Measurements from ENCODE around the gene SPINDOC. TPM values are rescaled to one million over a fixed set of nuclear protein-coding genes. Genes with fewer than 3 reads are reported as not detected.

The SPINDOC gene
- total RNA-seq, 1 experiment from 2014 or later = 71.2 TPM

DNA sequence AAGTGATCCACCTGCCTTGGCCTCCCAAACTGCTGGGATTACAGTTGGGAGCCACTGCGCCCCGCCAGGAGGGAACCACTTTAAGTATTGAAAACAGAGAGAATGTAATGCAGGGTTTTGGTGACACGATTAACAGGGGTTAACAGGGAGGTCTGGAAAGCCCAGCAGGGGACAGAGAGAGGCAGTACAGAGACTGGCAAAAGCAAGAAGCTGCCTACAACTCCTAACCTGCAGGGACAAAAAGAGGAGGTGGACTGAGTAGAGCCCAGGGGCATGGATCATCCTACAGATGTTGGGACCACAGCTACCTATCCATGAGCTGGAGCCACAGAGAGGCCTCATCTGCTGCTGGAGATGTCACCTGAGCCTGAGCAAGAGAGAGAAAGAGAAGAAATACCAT, 1.7 kb upstream of the SPINDOC start:
- Histone ChIP-seq H3K9me3 (no peaks in the 10 kb centered on the region), H3K27me3 (replicated peaks; ENCODE audit: control insufficient read depth, insufficient read depth, low read length) (no peaks in the 10 kb centered on the region), H3K4me1 (peaks cover 7% of the 10 kb centered on the region; the same call in 1 of the 2 replicates), H3K4me3 (ENCODE audit: low read depth, low read length) (no peak overlapping the region), H3K36me3 (ENCODE audit: control insufficient read depth, insufficient read depth, low read length) (no peaks in the 10 kb centered on the region; the same call in 1 of the 2 replicates)
- no peak for DNase-seq
- ChIA-PET CTCF (no interaction called here), POLR2A (interaction anchor here (0.6 kb wide), 1 partner anchor 15 kb away, joined by 3 read pairs; no protein-coding TSS in a partner anchor)
- peaks cover 30% of the 10 kb centered on the region for H3K4me1 Mint-ChIP-seq (ENCODE audit: low read depth, unreplicated experiment)
- no TSS peak for BruUV-seq (replicated peaks)
- TF ChIP-seq, protein P1, sequence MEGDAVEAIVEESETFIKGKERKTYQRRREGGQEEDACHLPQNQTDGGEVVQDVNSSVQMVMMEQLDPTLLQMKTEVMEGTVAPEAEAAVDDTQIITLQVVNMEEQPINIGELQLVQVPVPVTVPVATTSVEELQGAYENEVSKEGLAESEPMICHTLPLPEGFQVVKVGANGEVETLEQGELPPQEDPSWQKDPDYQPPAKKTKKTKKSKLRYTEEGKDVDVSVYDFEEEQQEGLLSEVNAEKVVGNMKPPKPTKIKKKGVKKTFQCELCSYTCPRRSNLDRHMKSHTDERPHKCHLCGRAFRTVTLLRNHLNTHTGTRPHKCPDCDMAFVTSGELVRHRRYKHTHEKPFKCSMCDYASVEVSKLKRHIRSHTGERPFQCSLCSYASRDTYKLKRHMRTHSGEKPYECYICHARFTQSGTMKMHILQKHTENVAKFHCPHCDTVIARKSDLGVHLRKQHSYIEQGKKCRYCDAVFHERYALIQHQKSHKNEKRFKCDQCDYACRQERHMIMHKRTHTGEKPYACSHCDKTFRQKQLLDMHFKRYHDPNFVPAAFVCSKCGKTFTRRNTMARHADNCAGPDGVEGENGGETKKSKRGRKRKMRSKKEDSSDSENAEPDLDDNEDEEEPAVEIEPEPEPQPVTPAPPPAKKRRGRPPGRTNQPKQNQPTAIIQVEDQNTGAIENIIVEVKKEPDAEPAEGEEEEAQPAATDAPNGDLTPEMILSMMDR (IDR thresholded peaks at IDR 0.05; ENCODE audit: insufficient read depth in 1 of 2, low read depth in 1 of 2, low read length in 1 of 2, severe bottlenecking in 1 of 2, unreplicated experiment in 1 of 2) = no peak
- H3K27ac Mint-ChIP-seq (ENCODE audit: unreplicated experiment) = no peak overlapping the region
- peaks cover 19% of the 10 kb centered on the region for H3K36me3 Mint-ChIP-seq (ENCODE audit: insufficient read depth, unreplicated experiment)
- H3K27me3 Mint-ChIP-seq (ENCODE audit: insufficient read depth, unreplicated experiment) = no peaks in the 10 kb centered on the region
- intact Hi-C loops (cut with micrococcal nuclease; ENCODE audit: unreplicated experiment) = no loop called here
- peak overlapping the region; percentile 72 for H3K4me3 Mint-ChIP-seq (ENCODE audit: unreplicated experiment)
- H3K9me3 Mint-ChIP-seq (ENCODE audit: unreplicated experiment) = no peaks in the 10 kb centered on the region

DNA sequence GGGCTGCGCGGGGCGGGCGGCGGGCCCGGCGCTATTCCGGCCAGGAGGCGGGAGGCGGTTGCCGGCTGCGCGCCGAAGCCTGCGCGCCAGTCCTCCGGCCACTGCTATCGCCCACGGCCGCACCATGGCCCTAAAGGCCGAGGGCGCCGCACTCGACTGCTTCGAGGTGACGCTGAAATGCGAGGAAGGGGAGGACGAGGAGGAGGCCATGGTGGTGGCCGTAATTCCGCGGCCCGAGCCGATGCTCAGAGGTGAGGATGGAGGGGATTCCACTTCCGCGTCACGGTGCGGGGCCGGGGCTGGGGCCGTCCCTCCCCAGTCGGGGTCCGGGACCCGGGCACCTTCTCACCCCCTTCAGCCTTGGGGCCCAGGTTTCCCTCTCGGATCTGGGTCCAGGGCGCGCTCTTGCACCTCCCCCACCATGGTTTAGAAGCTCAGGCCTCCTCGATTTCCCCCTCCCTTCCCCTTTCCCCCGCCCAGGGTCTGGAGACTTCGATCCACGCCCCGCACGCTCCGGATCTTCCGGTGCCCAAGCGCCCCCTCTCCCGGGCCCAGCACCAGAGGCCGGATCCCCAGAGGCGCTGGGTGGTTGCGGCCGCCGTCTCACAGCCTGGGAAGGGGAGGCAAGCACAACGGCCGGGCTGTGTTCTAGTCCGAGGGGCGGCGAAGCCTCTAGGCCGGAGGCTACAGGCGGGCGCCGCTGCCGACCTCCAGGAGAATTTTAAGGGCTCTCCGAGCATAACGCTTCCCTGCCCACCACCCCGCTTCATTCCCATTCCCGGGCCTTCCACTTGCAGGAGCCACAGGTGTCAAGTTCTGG, 517 bp downstream of the SPINDOC start:
- Histone ChIP-seq H3K4me3 (ENCODE audit: low read depth, low read length) (peak overlapping the region; percentile 89), H3K4me1 (peaks cover 7% of the 10 kb centered on the region; the same call in 1 of the 2 replicates), H3K9me3 (no peaks in the 10 kb centered on the region), H3K36me3 (ENCODE audit: control insufficient read depth, insufficient read depth, low read length) (peaks cover 1% of the 10 kb centered on the region; the same call in 1 of the 2 replicates), H3K27me3 (replicated peaks; ENCODE audit: control insufficient read depth, insufficient read depth, low read length) (no peaks in the 10 kb centered on the region)
- Mint-ChIP-seq H3K27ac (ENCODE audit: unreplicated experiment) (peak overlapping the region; percentile 72), H3K9me3 (ENCODE audit: unreplicated experiment) (no peaks in the 10 kb centered on the region), H3K4me3 (ENCODE audit: unreplicated experiment) (peak overlapping the region; percentile 84), H3K36me3 (ENCODE audit: insufficient read depth, unreplicated experiment) (peaks cover 39% of the 10 kb centered on the region), H3K27me3 (ENCODE audit: insufficient read depth, unreplicated experiment) (no peaks in the 10 kb centered on the region), H3K4me1 (ENCODE audit: low read depth, unreplicated experiment) (peaks cover 30% of the 10 kb centered on the region)
- intact Hi-C loops (cut with micrococcal nuclease; ENCODE audit: unreplicated experiment) = loop anchor here (1.0 kb wide), 1 partner anchor 45 kb away; the partner anchor contains the start of gene ZFTA
- peak; percentile 50 to 53 for DNase-seq
- ChIA-PET POLR2A (interaction anchor here (0.5 to 1.5 kb wide), 3 partner anchors 15 to 383 kb away, joined by 3 to 4 read pairs (median 4); partner anchors contain the start of gene ZFTA), CTCF (interaction anchor here (0.6 to 1.1 kb wide), 3 partner anchors 12 to 58 kb away, joined by 3 read pairs; no protein-coding TSS in a partner anchor)
- TF ChIP-seq, protein P1 (IDR thresholded peaks at IDR 0.05; ENCODE audit: insufficient read depth in 1 of 2, low read depth in 1 of 2, low read length in 1 of 2, severe bottlenecking in 1 of 2, unreplicated experiment in 1 of 2) = peak in 1 of 2 experiments; percentile 15
- no TSS peak for BruUV-seq (replicated peaks)

DNA sequence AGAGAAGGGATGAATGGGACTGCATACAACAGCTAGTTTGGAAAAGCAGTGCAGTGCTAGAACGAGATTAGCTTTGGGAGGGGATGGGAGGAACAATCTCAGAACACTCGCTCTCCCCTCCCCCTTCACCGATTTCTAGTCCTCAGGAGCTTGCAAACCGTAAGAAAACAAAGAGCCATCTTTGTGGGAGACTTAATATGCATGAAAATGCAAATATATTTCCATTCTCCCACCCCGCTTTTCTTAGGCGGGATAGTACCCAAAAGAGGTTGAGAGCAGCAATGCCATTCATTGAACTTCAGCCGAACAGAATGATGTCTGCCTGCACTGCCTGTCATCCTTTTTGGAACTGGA, 1.1 kb downstream of the SPINDOC start:
- Histone ChIP-seq H3K27me3 (replicated peaks; ENCODE audit: control insufficient read depth, insufficient read depth, low read length) (no peaks in the 10 kb centered on the region), H3K36me3 (ENCODE audit: control insufficient read depth, insufficient read depth, low read length) (peaks cover 2% of the 10 kb centered on the region; the same call in 1 of the 2 replicates), H3K4me1 (peaks cover 7% of the 10 kb centered on the region; the same call in 1 of the 2 replicates), H3K9me3 (no peaks in the 10 kb centered on the region), H3K4me3 (ENCODE audit: low read depth, low read length) (peak overlapping the region; percentile 89)
- no peaks in the 10 kb centered on the region for H3K27me3 Mint-ChIP-seq (ENCODE audit: insufficient read depth, unreplicated experiment)
- H3K4me3 Mint-ChIP-seq (ENCODE audit: unreplicated experiment) = peak overlapping the region; percentile 84
- peak overlapping the region; percentile 72 for H3K27ac Mint-ChIP-seq (ENCODE audit: unreplicated experiment)
- CTCF ChIA-PET = interaction anchor here (0.6 to 1.1 kb wide), 3 partner anchors 11 to 58 kb away, joined by 3 read pairs; no protein-coding TSS in a partner anchor
- no TSS peak for BruUV-seq (replicated peaks)
- H3K9me3 Mint-ChIP-seq (ENCODE audit: unreplicated experiment) = no peaks in the 10 kb centered on the region
- peaks cover 45% of the 10 kb centered on the region for H3K36me3 Mint-ChIP-seq (ENCODE audit: insufficient read depth, unreplicated experiment)
- intact Hi-C loops (cut with micrococcal nuclease; ENCODE audit: unreplicated experiment) = no loop called here
- peaks cover 30% of the 10 kb centered on the region for H3K4me1 Mint-ChIP-seq (ENCODE audit: low read depth, unreplicated experiment)
- no peak for DNase-seq
- POLR2A ChIA-PET = interaction anchor here (0.5 to 1.5 kb wide), 3 partner anchors 15 to 382 kb away, joined by 3 to 4 read pairs (median 4); partner anchors contain the start of gene ZFTA
- TF ChIP-seq, protein P1 (IDR thresholded peaks at IDR 0.05; ENCODE audit: insufficient read depth in 1 of 2, low read depth in 1 of 2, low read length in 1 of 2, severe bottlenecking in 1 of 2, unreplicated experiment in 1 of 2) = no peak
